ENCODE results near the gene GJB3.
"Not testable (repeated sequence)": the region's sequence is repeated elsewhere in the genome, so short reads cannot be mapped to it uniquely, and the experiment has no call there.

Gene GJB3

GRCh38 chr1:34784751-34785221 is 3.8 kb downstream of the GJB3 start:
- FAIRE-seq = no peak

GRCh38 chr1:34785231-34785874 is 4.3 kb downstream of the GJB3 start:
- DNase-seq (ENCODE audit: insufficient read length, low spot score) = no peak
- no peak for FAIRE-seq

More at GRCh38 chr1:34784751-34785221, 3.8 kb downstream of the GJB3 start:
- no peak for DNase-seq (ENCODE audit: insufficient read length, low spot score)

DNA sequence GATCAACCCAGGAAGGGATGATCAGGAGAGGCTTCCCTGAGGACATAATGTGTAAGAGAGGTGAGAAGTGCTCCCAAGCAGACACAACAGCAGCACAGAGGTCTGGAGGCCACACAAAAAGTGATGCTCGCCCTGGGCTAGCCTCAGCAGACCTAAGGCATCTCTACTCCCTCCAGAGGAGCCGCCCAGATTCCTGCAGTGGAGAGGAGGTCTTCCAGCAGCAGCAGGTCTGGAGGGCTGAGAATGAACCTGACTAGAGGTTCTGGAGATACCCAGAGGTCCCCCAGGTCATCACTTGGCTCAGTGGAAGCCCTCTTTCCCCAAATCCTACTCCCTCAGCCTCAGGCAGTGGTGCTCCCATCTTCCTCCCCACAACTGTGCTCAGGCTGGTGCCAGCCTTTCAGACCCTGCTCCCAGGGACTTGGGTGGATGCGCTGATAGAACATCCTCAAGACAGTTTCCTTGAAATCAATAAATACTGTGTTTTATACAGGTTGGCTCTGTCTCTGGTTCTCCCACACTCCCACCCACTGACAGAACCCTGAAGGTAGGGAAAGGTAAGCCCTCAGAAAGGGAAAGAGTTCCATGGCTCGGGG is 5.0 kb downstream of the GJB3 start:
- FAIRE-seq = no peak
- no peak for DNase-seq (ENCODE audit: insufficient read length, low spot score)

DNA sequence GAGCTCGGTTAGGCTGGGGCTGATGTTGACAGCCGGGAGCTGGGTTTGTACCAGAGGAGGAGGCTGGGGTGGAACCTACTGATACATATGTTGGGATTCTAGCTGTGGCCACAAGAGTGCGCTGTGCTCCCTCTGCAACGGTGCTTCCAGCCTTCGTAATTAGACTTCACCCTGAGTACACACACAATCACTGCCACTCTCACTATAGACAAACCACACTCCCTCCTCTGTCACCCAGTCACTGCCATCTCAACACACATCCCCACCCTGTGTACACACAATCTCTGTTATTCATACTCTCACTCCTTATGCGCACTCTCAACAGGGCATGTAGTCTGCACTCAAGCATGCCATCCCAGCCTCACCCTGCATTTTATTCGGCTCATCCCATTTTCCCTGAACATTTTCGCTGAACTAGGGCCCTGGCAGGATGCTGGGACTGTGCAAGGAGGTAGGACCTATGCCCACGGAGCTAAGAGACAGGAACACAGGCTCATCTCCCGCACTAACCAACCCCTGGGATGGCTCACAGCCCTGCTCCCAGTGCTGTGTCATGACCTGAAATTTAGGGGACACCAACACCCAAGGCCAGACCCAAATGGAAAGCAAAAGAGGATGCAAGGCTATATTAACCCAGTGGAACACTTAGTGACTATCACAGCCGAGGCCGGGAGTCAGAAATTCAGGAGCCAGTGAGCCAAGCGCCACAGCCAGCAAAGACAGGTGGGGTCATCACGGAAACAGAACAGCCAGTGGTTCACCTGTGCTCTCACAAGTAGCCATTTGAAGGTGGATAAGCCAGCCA is 5.7 kb downstream of the GJB3 start:
- peak; percentile 72 for FAIRE-seq
- peak; percentile 77 for DNase-seq (ENCODE audit: insufficient read length, low spot score)

DNA sequence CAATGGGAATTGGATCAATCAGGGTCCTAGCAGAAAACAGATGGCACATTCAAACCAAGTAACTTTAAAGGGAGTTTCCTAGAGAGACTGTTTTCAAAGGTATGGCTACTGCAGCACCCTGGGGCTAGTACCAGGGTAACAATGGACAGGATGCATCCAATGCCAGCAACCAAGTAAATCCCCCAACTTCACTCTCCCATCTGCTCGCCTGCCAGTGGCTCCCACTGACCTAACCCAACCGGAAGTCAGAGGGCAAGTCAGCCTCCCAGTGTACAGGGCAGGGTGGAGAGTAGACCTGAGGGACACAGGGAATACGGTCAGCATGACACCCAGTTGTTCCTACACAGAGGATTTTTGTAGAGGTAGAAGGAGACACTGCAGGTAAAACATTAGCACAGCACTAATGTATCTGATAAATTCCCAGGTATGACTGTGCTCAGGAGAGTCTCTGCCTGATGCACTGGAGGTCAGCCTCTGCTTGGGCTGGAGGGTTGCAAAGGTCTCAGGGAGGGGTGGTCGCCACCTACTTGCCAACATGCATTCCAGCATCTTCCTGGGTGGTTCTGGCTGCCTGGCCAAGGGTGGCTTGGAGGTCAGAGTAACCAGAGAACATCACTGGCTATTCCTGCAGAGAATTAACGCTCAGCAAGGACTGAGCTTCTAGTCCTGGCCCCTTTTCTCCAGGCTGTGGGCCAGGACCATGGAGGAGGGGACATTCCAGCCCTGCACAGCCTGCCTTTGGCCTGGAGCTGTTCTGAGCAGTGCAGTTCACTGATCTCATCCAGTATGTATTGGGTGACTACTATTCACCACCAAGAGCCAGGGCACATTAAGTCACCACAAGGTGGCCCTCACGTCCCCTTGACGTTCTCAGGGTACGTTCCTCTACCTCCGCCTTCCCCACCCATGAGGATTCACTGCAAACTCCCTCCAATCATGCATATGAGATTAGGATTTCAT is 6.7 kb downstream of the GJB3 start:
- FAIRE-seq (no peak), DNase-seq (ENCODE audit: insufficient read length, low spot score) (no peak)

- DNase-seq (ENCODE audit: insufficient read length, low spot score) = no peak
- FAIRE-seq = no peak
Measured at GRCh38 chr1:34790985-34791384, 10.0 kb downstream of the GJB3 start.

DNA sequence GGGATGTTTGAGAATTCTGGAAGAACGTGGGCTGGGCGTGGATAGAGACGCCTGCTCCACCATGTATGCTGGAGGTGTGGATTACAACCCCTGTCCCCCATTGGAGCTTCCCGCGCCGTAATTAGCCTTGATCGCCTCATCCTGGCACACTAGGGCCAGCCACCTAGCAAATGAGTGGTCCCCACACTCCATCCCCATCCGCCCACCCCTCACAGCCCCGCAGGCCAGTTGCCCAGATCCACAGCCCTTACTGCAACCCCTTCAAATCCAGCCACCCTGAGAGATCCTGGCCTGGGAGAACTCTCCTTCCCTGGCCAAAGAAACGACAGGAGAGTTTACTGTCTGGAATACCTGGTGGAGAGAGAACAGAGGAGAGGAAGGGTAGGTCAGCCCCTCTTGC is 11.4 kb downstream of the GJB3 start:
- DNase-seq (ENCODE audit: insufficient read length, low spot score) = no peak
- no peak for FAIRE-seq

GRCh38 chr1:34792868-34793727 is 12.1 kb downstream of the GJB3 start, which contains the start of gene GJA4:
TSS of gene GJA4 (plus strand) at chr1:34792999. CDS start at chr1:34794214, 1,215 bp downstream.
- FAIRE-seq (no peak), DNase-seq (ENCODE audit: insufficient read length, low spot score) (no peak)

- FAIRE-seq (no peak), DNase-seq (ENCODE audit: insufficient read length, low spot score) (no peak)
Measured at GRCh38 chr1:34794001-34794789, 13.2 kb downstream of the GJB3 start.

- FAIRE-seq (no peak), DNase-seq (ENCODE audit: insufficient read length, low spot score) (no peak)
Measured at GRCh38 chr1:34794790-34795180, 13.8 kb downstream of the GJB3 start.

- no peak for FAIRE-seq
Measured at GRCh38 chr1:34795916-34796315, 14.9 kb downstream of the GJB3 start.

GRCh38 chr1:34796990-34797389 is 16.0 kb downstream of the GJB3 start:
- peak; percentile 40 for DNase-seq (ENCODE audit: insufficient read length, low spot score)
- no peak for FAIRE-seq

More at GRCh38 chr1:34795916-34796315, 14.9 kb downstream of the GJB3 start:
- DNase-seq (ENCODE audit: insufficient read length, low spot score) = no peak

- DNase-seq (ENCODE audit: insufficient read length, low spot score) = no peak
- no peak for FAIRE-seq
Measured at GRCh38 chr1:34800214-34800613, 19.2 kb downstream of the GJB3 start.

DNA sequence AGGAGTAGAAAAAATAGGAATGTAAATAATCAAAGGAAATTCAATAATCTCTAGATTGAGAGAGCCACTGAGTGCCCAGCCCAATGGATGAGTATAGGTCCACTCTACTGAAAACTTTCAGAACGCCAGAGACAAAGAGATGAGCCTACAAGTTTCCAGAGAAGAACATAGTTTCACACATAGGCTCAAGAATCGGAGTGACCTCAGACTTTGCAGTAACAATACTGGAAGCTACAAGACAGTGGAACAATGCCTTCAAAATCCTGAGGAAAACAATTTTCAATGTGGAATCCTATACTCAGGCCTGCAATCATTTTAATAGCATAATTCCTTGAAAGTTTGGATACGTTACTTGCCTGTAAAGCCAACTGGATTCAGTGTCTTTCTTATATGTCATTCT is 22.8 kb downstream of the GJB3 start:
- no peak for DNase-seq (ENCODE audit: insufficient read length, low spot score)

DNA sequence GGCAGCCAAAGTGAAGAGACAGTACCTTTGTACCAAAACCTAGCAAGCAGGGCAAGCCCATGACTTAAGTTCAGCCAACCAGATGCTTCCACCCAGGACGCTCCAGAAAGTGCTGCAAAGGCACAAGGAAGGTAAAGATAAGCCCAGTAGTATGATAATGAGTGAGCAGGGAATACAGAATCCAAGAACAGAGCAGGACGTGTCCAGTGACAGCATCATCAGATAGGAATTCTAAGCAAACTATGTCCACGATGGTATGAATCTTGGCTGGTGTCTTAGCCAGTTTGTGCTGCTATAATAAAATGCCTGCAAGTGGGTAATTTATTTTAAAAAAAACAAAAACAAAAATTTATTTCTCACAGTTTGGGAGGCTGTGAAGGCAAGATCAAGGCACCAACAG is 25.4 kb downstream of the GJB3 start:
- no peak for FAIRE-seq
- DNase-seq (ENCODE audit: insufficient read length, low spot score) = no peak

More for the DNA sequence above, 22.8 kb downstream of the GJB3 start:
- FAIRE-seq = no peak

DNA sequence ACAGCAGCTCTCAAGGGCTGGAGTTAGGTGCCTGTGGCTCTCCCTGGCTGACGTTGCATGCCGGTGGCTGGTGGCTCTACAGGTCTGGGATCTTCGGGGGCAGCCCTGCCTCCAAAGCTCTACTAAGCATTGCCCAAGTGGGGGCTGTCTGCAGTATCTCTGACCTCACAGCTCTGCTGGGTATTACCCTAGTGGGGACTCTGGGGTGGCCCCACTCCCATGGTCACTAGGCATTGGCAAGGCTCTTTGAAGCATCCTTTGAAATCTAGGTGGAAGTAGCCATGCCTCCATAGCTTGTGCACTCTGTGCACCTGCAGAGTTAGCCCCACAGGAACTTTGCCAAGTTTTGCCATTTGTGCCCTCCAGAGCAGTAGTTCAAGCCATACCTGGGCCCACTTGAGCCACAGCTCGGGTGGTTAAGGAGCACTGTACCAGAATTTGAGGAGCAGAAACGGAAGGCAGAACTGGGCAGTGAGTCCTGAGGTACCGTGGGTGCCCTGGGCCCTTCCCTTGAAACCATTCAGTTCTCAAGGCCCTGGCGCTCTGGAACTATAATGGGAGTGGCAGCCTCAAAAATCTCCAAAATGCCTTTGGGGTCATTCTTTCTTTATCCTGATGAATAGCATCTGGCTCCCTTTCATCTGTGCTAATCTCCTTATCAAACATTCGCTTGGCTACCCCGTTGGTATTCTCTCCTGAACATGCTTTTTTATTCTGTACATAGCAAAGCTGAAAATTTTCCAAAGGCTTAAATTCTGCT is 27.2 kb downstream of the GJB3 start:
- FAIRE-seq = no peak
- DNase-seq (ENCODE audit: insufficient read length, low spot score) = no peak

DNA sequence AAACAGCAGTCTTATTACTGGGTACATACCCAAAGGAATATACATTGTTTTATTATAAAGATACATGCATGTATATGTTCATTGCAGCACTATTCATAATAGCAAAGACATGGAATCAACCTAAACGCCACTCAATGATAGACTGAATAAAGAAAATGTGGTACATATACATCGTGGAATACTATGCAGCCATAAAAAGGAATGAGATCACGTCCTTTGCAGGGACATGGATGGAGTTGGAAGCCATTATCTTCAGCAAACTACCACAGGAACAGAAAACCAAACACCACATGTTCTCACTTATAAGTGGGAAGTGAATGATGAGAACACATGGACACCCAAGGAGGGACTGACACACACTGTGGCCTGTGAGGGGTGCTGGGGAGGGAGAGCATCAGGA is 29.8 kb downstream of the GJB3 start:
- not testable (repeated sequence) for FAIRE-seq; DNase-seq (ENCODE audit: insufficient read length, low spot score)

DNA sequence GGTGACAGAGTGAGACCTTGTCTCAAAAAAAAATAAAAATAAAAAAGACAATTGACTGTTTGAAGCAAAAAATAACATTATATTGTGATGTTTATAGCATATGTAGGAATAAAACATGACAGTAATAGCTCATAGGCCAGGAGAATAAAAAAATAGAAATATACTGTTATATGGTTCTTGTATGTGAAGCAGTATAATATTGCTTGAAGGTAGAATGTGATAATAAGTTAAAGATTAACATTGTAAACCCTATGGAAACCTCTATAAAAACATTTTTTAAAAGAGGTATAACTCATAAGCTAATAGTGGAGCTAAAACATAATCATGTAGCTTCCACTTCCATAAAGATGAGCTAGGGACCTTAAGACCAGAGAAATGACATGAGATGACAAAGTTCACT is 35.3 kb downstream of the GJB3 start:
- DNase-seq (ENCODE audit: insufficient read length, low spot score) (no peak), FAIRE-seq (no peak)
